WTC11 (cell line): ENCODE results near the gene HLCS. TPM values are rescaled to one million over a fixed set of nuclear protein-coding genes. Genes with fewer than 3 reads are reported as not detected.

Experiments
- ATAC-seq: fragments of 200-7000 bp; cut with Tn5 transposase; 2 replicates; pipeline ENCODE4 v1.10.0; 2021; ENCODE audit warnings: mild to moderate bottlenecking, moderate library complexity
- CTCF ChIA-PET: fragments of 300-600 bp; sonication (Branson Sonifier 250); formaldehyde crosslinking; loops from one replicate; lab custom pipeline; 2021; ENCODE audit warnings: antibody characterized with exemption; lab: Charles Lee
- POLR2A ChIA-PET: fragments of 350-600 bp; sonication (Branson Sonifier 250); formaldehyde crosslinking; loops from one replicate; lab custom pipeline; 2021; ENCODE audit warnings: antibody characterized with exemption; lab: Charles Lee
- DNase-seq: peaks from one replicate; pipeline ENCODE4 v3.0.0; 2021; ENCODE audit warnings: low spot score
- H3K27ac Mint-ChIP-seq: 2 replicates; pipeline ENCODE4 v1.8.0; 2021; ENCODE audit warnings: mixed read lengths
- H3K27me3 Mint-ChIP-seq: 2 replicates; pipeline ENCODE4 v1.8.0; 2021; ENCODE audit warnings: low read depth, mild to moderate bottlenecking, moderate library complexity, mixed read lengths
- H3K36me3 Mint-ChIP-seq: 2 replicates; pipeline ENCODE4 v1.8.0; 2021; ENCODE audit warnings: mixed read lengths
- H3K4me1 Mint-ChIP-seq: 2 replicates; pipeline ENCODE4 v1.8.0; 2022; ENCODE audit warnings: mixed read lengths
- H3K4me3 Mint-ChIP-seq: 2 replicates; pipeline ENCODE4 v1.8.0; 2021; ENCODE audit warnings: mild to moderate bottlenecking, moderate library complexity, mixed read lengths
- H3K9me3 Mint-ChIP-seq: 2 replicates; pipeline ENCODE4 v1.8.0; 2021; ENCODE audit warnings: mixed read lengths
- FOXJ3 ChIP-seq: sonication (generic); formaldehyde crosslinking; IDR thresholded peaks from 2 replicates; pipeline ENCODE4 v1.9.0; 2021; ENCODE audit warnings: missing genetic modification reagents, mild to moderate bottlenecking, borderline replicate concordance
- GTF2I ChIP-seq: fragments of 250-450 bp; sonication (Bioruptor Pico); conservative IDR thresholded peaks from 2 replicates; pipeline ENCODE4 v1.4.0; 2021; ENCODE audit warnings: mild to moderate bottlenecking
- IRF2 ChIP-seq: sonication (generic); formaldehyde crosslinking; IDR thresholded peaks from 2 replicates; pipeline ENCODE4 v1.8.0; 2022; ENCODE audit warnings: low read depth, missing genetic modification reagents, borderline replicate concordance
- SOX15 ChIP-seq: fragments of 250-450 bp; sonication (Bioruptor Pico); IDR thresholded peaks from 2 replicates; pipeline ENCODE4 v1.9.0; 2021; ENCODE audit warnings: mild to moderate bottlenecking
- SP1 ChIP-seq: sonication (generic); formaldehyde crosslinking; conservative IDR thresholded peaks from 2 replicates; pipeline ENCODE4 v1.8.1; 2022; ENCODE audit warnings: missing genetic modification reagents
- TCF7 ChIP-seq: sonication (generic); formaldehyde crosslinking; IDR thresholded peaks from 2 replicates; pipeline ENCODE4 v1.8.0; 2022; ENCODE audit warnings: mild to moderate bottlenecking, low read depth, missing genetic modification reagents, moderate library complexity
- TEAD4 ChIP-seq: sonication (generic); formaldehyde crosslinking; IDR thresholded peaks from 2 replicates; pipeline ENCODE4 v1.8.0; 2022; ENCODE audit warnings: mild to moderate bottlenecking, missing genetic modification reagents
- ZBTB21 ChIP-seq: sonication (generic); formaldehyde crosslinking; IDR thresholded peaks from 2 replicates; pipeline ENCODE4 v1.8.1; 2023; ENCODE audit warnings: mild to moderate bottlenecking, missing genetic modification reagents, borderline replicate concordance
- ZNF121 ChIP-seq: sonication (generic); formaldehyde crosslinking; IDR thresholded peaks from 2 replicates; pipeline ENCODE4 v1.8.0; 2023; ENCODE audit warnings: missing genetic modification reagents
- ZNF219 ChIP-seq: sonication (generic); formaldehyde crosslinking; IDR thresholded peaks from 2 replicates; pipeline ENCODE4 v1.8.0; 2023; ENCODE audit warnings: missing genetic modification reagents, mild to moderate bottlenecking, borderline replicate concordance
- ZNF263 ChIP-seq: sonication (generic); formaldehyde crosslinking; IDR thresholded peaks from 2 replicates; pipeline ENCODE4 v1.8.1; 2022; ENCODE audit warnings: low read depth, mild to moderate bottlenecking, moderate library complexity, missing genetic modification reagents
- total RNA-seq: library from RNA; stranded (reverse); gene quantifications from 3 replicates; pipeline ENCODE4 v1.2.3, GENCODE V29; 2021
- TF ChIP-seq, protein P1 (sequence below): sonication (generic); formaldehyde crosslinking; conservative IDR thresholded peaks from 2 replicates; pipeline ENCODE4 v1.8.1; 2022; ENCODE audit warnings: mild to moderate bottlenecking, missing genetic modification reagents
- TF ChIP-seq, protein P2 (sequence below): fragments of 200-600 bp; IDR thresholded peaks from 2 replicates; pipeline ENCODE4 v1.8.0; 2022; ENCODE audit warnings: antibody characterized with exemption
- TF ChIP-seq, protein P3 (sequence below): sonication (generic); formaldehyde crosslinking; IDR thresholded peaks from 2 replicates; pipeline ENCODE4 v1.8.1; 2023; ENCODE audit warnings: mild to moderate bottlenecking, missing genetic modification reagents, moderate library complexity
- TF ChIP-seq, protein P4 (sequence below): sonication (generic); formaldehyde crosslinking; IDR thresholded peaks from 2 replicates; pipeline ENCODE4 v1.8.1; 2023; ENCODE audit warnings: mild to moderate bottlenecking, moderate library complexity, missing genetic modification reagents
- TF ChIP-seq, protein P5 (sequence below): sonication (generic); formaldehyde crosslinking; IDR thresholded peaks from 2 replicates; pipeline ENCODE4 v1.8.1; 2023; ENCODE audit warnings: mild to moderate bottlenecking, missing genetic modification reagents
- TF ChIP-seq, protein P6 (sequence below): fragments of 250-450 bp; sonication (Bioruptor Pico); IDR thresholded peaks from 2 replicates; pipeline ENCODE4 v1.9.0; 2021; ENCODE audit warnings: mild to moderate bottlenecking, borderline replicate concordance
- TF ChIP-seq, protein P7 (sequence below): sonication (generic); formaldehyde crosslinking; IDR thresholded peaks from 2 replicates; pipeline ENCODE4 v1.8.0; 2022; ENCODE audit warnings: mild to moderate bottlenecking, missing genetic modification reagents

The HLCS gene
- total RNA-seq, 1 experiment from 2014 or later = 9.3 TPM

DNA sequence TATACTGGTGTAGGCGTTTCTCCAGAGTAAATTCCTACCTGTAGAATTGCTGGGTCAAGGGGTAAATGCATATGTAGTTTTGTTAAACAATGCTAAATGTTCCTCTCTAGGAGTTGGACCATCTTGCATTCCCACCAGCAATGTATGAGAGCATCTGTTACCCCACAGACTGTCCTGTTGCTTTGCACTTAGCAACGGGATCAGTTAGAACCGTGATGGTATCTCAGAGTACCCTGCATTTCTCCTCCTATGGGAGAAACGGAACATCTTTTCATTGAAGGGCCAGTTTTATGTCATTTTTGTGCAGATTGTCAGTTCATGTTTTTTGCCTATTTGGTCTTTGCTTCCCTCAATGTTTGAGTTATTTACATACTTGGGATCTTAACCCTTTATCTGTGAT, 22.1 kb upstream of the HLCS start:
- Mint-ChIP-seq H3K36me3 (no peaks in the 10 kb centered on the region), H3K4me3 (peak overlapping the region; percentile 45), H3K9me3 (no peaks in the 10 kb centered on the region), H3K27ac (no peak overlapping the region), H3K27me3 (peaks cover 11% of the 10 kb centered on the region), H3K4me1 (peaks cover 29% of the 10 kb centered on the region)
- ATAC-seq = no peak
- ChIA-PET CTCF (interaction anchor here (0.7 to 4.6 kb wide), 3 partner anchors 11 to 292 kb away, joined by 4 to 48 read pairs (median 35); partner anchors contain the start of gene RIPPLY3), POLR2A (no interaction called here)
- no peak for TF ChIP-seq ZNF121
- DNase-seq = no peak

DNA sequence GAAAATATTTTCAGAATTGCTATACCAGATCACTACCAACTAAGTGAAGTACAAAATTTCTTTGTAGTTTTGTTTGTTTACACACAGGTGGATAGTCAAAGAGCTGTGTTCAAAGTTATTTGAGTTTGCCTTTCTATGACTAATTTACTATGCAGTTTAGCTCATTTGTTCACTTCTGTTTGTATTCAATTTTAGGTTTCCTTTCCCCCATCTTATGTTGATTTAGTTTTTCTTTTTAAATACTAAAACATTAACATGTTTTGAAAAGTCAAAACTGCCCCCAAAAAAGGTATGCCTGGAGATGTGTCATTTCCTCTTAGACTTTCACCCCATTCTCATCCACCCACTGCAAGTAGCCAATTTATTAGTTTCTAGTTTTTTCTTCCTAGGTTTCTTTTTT, 21.4 kb upstream of the HLCS start:
- peaks cover 22% of the 10 kb centered on the region for H3K4me1 Mint-ChIP-seq
- H3K27ac Mint-ChIP-seq = no peak overlapping the region
- DNase-seq (no peak), ATAC-seq (no peak)
- no peak overlapping the region for H3K4me3 Mint-ChIP-seq
- no peaks in the 10 kb centered on the region for H3K36me3 Mint-ChIP-seq
- H3K27me3 Mint-ChIP-seq = peaks cover 11% of the 10 kb centered on the region
- TF ChIP-seq ZNF263 (CRISPR knock-in tag) (no peak), ZNF219 (CRISPR knock-in tag) (no peak), GTF2I (CRISPR knock-in tag) (no peak), TCF7 (CRISPR knock-in tag) (no peak), IRF2 (CRISPR knock-in tag) (no peak), FOXJ3 (CRISPR knock-in tag) (no peak)
- TF ChIP-seq, protein P1, sequence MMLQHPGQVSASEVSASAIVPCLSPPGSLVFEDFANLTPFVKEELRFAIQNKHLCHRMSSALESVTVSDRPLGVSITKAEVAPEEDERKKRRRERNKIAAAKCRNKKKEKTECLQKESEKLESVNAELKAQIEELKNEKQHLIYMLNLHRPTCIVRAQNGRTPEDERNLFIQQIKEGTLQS (CRISPR knock-in tag) = no peak
- TF ChIP-seq, protein P2, sequence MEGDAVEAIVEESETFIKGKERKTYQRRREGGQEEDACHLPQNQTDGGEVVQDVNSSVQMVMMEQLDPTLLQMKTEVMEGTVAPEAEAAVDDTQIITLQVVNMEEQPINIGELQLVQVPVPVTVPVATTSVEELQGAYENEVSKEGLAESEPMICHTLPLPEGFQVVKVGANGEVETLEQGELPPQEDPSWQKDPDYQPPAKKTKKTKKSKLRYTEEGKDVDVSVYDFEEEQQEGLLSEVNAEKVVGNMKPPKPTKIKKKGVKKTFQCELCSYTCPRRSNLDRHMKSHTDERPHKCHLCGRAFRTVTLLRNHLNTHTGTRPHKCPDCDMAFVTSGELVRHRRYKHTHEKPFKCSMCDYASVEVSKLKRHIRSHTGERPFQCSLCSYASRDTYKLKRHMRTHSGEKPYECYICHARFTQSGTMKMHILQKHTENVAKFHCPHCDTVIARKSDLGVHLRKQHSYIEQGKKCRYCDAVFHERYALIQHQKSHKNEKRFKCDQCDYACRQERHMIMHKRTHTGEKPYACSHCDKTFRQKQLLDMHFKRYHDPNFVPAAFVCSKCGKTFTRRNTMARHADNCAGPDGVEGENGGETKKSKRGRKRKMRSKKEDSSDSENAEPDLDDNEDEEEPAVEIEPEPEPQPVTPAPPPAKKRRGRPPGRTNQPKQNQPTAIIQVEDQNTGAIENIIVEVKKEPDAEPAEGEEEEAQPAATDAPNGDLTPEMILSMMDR = no peak
- ChIA-PET CTCF (interaction anchor here (2.0 kb wide), 1 partner anchor 11 kb away, joined by 8 read pairs; no protein-coding TSS in a partner anchor), POLR2A (no interaction called here)
- H3K9me3 Mint-ChIP-seq = no peaks in the 10 kb centered on the region

DNA sequence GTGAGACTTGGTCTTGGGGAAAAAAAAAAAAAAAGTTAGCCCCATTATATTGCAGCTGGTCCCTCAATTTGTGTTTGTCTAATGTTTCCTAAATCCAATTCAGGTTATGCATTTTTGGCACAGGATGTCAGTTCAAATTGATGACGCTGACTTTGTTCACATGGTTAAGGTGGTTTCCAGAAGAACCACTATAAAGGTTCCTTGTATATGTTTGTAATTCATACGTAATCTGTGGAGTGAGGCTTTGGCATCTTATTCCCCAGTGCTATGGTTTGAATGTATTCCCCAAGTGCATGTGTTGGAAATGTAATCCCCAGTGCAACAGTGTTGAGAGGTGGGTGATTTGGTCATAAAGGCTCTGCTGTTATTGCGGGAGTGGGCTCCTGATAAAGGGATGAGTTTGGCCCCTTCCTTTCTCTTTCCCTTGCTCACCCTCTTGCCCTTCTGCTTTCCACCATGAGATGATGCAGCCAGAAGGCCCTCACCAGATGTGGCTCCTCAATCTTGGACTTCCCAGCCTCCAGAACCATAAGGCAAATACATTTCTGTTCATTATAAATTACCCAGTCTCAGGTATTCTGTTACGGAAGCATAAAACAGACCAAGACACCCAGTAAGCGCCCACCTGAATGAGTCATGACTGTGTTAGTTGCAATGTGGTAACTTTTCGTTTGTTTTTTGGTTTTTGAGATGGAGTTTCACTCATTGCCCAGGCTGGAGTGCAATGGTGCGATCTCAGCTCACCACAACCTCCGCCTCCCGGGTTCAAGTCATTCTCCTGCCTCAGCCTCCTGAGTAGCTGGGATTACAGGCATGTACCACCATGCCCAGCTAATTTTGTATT, 19.5 kb upstream of the HLCS start:
- no peaks in the 10 kb centered on the region for H3K36me3 Mint-ChIP-seq
- no peak overlapping the region for H3K4me3 Mint-ChIP-seq
- no peak overlapping the region for H3K27ac Mint-ChIP-seq
- DNase-seq (no peak), ATAC-seq (no peak)
- H3K27me3 Mint-ChIP-seq = peaks cover 21% of the 10 kb centered on the region
- peaks cover 10% of the 10 kb centered on the region for H3K4me1 Mint-ChIP-seq
- POLR2A ChIA-PET = no interaction called here
- H3K9me3 Mint-ChIP-seq = no peaks in the 10 kb centered on the region
- CTCF ChIA-PET = interaction anchor here (2.0 kb wide), 1 partner anchor 9 kb away, joined by 8 read pairs; no protein-coding TSS in a partner anchor
- TF ChIP-seq SP1 (CRISPR knock-in tag) (no peak), TEAD4 (CRISPR knock-in tag) (no peak), SOX15 (CRISPR knock-in tag) (no peak), GTF2I (CRISPR knock-in tag) (no peak), ZBTB21 (CRISPR knock-in tag) (no peak)
- TF ChIP-seq, protein P3, sequence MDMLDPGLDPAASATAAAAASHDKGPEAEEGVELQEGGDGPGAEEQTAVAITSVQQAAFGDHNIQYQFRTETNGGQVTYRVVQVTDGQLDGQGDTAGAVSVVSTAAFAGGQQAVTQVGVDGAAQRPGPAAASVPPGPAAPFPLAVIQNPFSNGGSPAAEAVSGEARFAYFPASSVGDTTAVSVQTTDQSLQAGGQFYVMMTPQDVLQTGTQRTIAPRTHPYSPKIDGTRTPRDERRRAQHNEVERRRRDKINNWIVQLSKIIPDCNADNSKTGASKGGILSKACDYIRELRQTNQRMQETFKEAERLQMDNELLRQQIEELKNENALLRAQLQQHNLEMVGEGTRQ (CRISPR knock-in tag) = no peak
- TF ChIP-seq, protein P4, sequence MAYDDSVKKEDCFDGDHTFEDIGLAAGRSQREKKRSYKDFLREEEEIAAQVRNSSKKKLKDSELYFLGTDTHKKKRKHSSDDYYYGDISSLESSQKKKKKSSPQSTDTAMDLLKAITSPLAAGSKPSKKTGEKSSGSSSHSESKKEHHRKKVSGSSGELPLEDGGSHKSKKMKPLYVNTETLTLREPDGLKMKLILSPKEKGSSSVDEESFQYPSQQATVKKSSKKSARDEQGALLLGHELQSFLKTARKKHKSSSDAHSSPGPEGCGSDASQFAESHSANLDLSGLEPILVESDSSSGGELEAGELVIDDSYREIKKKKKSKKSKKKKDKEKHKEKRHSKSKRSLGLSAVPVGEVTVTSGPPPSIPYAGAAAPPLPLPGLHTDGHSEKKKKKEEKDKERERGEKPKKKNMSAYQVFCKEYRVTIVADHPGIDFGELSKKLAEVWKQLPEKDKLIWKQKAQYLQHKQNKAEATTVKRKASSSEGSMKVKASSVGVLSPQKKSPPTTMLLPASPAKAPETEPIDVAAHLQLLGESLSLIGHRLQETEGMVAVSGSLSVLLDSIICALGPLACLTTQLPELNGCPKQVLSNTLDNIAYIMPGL = no peak
- TF ChIP-seq, protein P5, sequence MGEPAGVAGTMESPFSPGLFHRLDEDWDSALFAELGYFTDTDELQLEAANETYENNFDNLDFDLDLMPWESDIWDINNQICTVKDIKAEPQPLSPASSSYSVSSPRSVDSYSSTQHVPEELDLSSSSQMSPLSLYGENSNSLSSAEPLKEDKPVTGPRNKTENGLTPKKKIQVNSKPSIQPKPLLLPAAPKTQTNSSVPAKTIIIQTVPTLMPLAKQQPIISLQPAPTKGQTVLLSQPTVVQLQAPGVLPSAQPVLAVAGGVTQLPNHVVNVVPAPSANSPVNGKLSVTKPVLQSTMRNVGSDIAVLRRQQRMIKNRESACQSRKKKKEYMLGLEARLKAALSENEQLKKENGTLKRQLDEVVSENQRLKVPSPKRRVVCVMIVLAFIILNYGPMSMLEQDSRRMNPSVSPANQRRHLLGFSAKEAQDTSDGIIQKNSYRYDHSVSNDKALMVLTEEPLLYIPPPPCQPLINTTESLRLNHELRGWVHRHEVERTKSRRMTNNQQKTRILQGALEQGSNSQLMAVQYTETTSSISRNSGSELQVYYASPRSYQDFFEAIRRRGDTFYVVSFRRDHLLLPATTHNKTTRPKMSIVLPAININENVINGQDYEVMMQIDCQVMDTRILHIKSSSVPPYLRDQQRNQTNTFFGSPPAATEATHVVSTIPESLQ = no peak
- TF ChIP-seq, protein P6, sequence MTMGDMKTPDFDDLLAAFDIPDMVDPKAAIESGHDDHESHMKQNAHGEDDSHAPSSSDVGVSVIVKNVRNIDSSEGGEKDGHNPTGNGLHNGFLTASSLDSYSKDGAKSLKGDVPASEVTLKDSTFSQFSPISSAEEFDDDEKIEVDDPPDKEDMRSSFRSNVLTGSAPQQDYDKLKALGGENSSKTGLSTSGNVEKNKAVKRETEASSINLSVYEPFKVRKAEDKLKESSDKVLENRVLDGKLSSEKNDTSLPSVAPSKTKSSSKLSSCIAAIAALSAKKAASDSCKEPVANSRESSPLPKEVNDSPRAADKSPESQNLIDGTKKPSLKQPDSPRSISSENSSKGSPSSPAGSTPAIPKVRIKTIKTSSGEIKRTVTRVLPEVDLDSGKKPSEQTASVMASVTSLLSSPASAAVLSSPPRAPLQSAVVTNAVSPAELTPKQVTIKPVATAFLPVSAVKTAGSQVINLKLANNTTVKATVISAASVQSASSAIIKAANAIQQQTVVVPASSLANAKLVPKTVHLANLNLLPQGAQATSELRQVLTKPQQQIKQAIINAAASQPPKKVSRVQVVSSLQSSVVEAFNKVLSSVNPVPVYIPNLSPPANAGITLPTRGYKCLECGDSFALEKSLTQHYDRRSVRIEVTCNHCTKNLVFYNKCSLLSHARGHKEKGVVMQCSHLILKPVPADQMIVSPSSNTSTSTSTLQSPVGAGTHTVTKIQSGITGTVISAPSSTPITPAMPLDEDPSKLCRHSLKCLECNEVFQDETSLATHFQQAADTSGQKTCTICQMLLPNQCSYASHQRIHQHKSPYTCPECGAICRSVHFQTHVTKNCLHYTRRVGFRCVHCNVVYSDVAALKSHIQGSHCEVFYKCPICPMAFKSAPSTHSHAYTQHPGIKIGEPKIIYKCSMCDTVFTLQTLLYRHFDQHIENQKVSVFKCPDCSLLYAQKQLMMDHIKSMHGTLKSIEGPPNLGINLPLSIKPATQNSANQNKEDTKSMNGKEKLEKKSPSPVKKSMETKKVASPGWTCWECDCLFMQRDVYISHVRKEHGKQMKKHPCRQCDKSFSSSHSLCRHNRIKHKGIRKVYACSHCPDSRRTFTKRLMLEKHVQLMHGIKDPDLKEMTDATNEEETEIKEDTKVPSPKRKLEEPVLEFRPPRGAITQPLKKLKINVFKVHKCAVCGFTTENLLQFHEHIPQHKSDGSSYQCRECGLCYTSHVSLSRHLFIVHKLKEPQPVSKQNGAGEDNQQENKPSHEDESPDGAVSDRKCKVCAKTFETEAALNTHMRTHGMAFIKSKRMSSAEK (CRISPR knock-in tag) = no peak
- TF ChIP-seq, protein P7, sequence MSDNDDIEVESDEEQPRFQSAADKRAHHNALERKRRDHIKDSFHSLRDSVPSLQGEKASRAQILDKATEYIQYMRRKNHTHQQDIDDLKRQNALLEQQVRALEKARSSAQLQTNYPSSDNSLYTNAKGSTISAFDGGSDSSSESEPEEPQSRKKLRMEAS (CRISPR knock-in tag) = no peak
- TF ChIP-seq, protein P1 (CRISPR knock-in tag) = no peak
